OCI-LY3 (cell line): ENCODE measurements around the gene GJB5.

Experiments used
- H2AFZ ChIP-seq: fragments of 200-600, 300-600 bp; shearing (Covaris generic); 2 replicates; pipeline ENCODE4 v1.6.0; 2014; ENCODE audit warnings: antibody characterized with exemption, low read depth, low read length
- H3K27ac ChIP-seq: fragments of 200-600, 300-600 bp; sonication (generic); 2 replicates; pipeline ENCODE4 v1.5.1; 2014; ENCODE audit warnings: mild to moderate bottlenecking, low read length, moderate library complexity, mixed read lengths
- H3K27me3 ChIP-seq: fragments of 200-600, 300-600 bp; sonication (generic); 2 replicates; pipeline ENCODE4 v1.6.1; 2014; ENCODE audit warnings: low read depth, low read length, mixed read lengths
- H3K36me3 ChIP-seq: fragments of 200-600, 300-600 bp; sonication (generic); replicated peaks from 2 replicates; pipeline ENCODE3; 2014; ENCODE audit warnings: low read depth, low read length, mixed read lengths
- H3K4me1 ChIP-seq: fragments of 300-600, 200-600 bp; sonication (generic); 2 replicates; pipeline ENCODE4 v1.6.1; 2014; ENCODE audit warnings: low read length, mixed read lengths
- H3K4me2 ChIP-seq: fragments of 200-600, 300-600 bp; sonication (generic); 2 replicates; pipeline ENCODE4 v1.6.1; 2014; ENCODE audit warnings: low read length, mixed read lengths
- H3K4me3 ChIP-seq: fragments of 300-600, 200-600 bp; sonication (generic); 2 replicates; pipeline ENCODE4 v1.5.1; 2014; ENCODE audit warnings: antibody characterized with exemption, mild to moderate bottlenecking, low read length, moderate library complexity
- H3K79me2 ChIP-seq: fragments of 300-600, 200-600 bp; shearing (Covaris generic); 2 replicates; pipeline ENCODE4 v1.6.1; 2014; ENCODE audit warnings: mild to moderate bottlenecking, low read length, mixed read lengths
- H3K9ac ChIP-seq: fragments of 300-600, 200-600 bp; shearing (Covaris generic); 2 replicates; pipeline ENCODE4 v1.6.0; 2014; ENCODE audit warnings: mild to moderate bottlenecking, low read length, moderate library complexity
- H3K9me3 ChIP-seq: fragments of 200-600, 300-600 bp; shearing (Covaris generic); 2 replicates; pipeline ENCODE4 v1.6.1; 2014; ENCODE audit warnings: low read length, mixed read lengths; ENCODE audit not compliant: insufficient read depth
- H4K20me1 ChIP-seq: fragments of 200-600, 300-600 bp; sonication (generic); 2 replicates; pipeline ENCODE4 v1.6.1; 2016; ENCODE audit warnings: low read length, mixed read lengths; ENCODE audit not compliant: insufficient read depth
- EZH2phosphoT487 ChIP-seq: fragments of 200-600 bp; shearing (Covaris generic); IDR thresholded peaks from 2 replicates; pipeline ENCODE4 v1.6.1; 2018; ENCODE audit warnings: antibody characterized with exemption, mixed run types, low read depth
- TF ChIP-seq, protein P1 (sequence below): fragments of 200-600, 300-600 bp; sonication (generic); IDR thresholded peaks from 2 replicates; pipeline ENCODE4 v1.5.1; 2014; ENCODE audit warnings: antibody characterized with exemption, low read length, low read depth

GJB5 gene

DNA sequence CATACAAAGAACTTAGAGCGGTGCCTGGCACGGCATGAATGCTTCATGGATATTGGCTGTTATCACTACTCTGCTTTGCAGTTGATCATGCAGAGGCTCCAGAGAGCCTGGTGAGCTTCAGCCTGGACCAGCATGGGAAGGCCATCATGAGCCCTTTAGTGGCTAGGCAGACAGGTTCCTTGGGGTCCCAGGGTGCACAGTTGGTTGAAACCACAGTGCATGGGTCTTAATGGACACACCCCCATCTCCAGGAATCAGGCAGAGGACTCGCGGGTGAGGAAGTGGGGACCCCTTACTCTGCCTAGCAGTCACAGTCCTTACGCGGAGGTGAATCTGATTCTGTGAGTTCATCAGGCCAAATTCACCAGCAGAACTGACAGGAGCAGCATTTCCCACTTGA lies 1.1 kb downstream of the GJB5 start:
- no peak overlapping the region for H3K27ac ChIP-seq

DNA sequence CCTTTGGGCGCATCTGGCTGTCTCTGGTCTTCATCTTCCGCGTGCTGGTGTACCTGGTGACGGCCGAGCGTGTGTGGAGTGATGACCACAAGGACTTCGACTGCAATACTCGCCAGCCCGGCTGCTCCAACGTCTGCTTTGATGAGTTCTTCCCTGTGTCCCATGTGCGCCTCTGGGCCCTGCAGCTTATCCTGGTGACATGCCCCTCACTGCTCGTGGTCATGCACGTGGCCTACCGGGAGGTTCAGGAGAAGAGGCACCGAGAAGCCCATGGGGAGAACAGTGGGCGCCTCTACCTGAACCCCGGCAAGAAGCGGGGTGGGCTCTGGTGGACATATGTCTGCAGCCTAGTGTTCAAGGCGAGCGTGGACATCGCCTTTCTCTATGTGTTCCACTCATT lies 2.5 kb downstream of the GJB5 start:
- Histone ChIP-seq H3K27ac (no peak overlapping the region), H3K9me3 (no peaks in the 10 kb centered on the region), H3K79me2 (no peaks in the 10 kb centered on the region), H3K36me3 (no peaks in the 10 kb centered on the region), H3K9ac (no peak overlapping the region), H3K27me3 (no peaks in the 10 kb centered on the region), H3K4me3 (no peak overlapping the region), H3K4me2 (no peak overlapping the region), H3K4me1 (no peaks in the 10 kb centered on the region), H4K20me1 (no peaks in the 10 kb centered on the region), H2AFZ (no peak overlapping the region)
- no peak for TF ChIP-seq EZH2phosphoT487
- TF ChIP-seq, protein P1, sequence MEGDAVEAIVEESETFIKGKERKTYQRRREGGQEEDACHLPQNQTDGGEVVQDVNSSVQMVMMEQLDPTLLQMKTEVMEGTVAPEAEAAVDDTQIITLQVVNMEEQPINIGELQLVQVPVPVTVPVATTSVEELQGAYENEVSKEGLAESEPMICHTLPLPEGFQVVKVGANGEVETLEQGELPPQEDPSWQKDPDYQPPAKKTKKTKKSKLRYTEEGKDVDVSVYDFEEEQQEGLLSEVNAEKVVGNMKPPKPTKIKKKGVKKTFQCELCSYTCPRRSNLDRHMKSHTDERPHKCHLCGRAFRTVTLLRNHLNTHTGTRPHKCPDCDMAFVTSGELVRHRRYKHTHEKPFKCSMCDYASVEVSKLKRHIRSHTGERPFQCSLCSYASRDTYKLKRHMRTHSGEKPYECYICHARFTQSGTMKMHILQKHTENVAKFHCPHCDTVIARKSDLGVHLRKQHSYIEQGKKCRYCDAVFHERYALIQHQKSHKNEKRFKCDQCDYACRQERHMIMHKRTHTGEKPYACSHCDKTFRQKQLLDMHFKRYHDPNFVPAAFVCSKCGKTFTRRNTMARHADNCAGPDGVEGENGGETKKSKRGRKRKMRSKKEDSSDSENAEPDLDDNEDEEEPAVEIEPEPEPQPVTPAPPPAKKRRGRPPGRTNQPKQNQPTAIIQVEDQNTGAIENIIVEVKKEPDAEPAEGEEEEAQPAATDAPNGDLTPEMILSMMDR = no peak

More for the DNA sequence above, 1.1 kb downstream of the GJB5 start:
- no peaks in the 10 kb centered on the region for H3K27me3 ChIP-seq
- no peaks in the 10 kb centered on the region for H3K4me1 ChIP-seq
- no peak overlapping the region for H2AFZ ChIP-seq
- H3K36me3 ChIP-seq = no peaks in the 10 kb centered on the region
- no peak overlapping the region for H3K9ac ChIP-seq
- TF ChIP-seq EZH2phosphoT487 = no peak
- TF ChIP-seq, protein P1 = no peak
- H3K4me3 ChIP-seq = no peak overlapping the region
- H3K4me2 ChIP-seq = no peak overlapping the region
- no peaks in the 10 kb centered on the region for H3K9me3 ChIP-seq
- H4K20me1 ChIP-seq = no peaks in the 10 kb centered on the region
- no peaks in the 10 kb centered on the region for H3K79me2 ChIP-seq

DNA sequence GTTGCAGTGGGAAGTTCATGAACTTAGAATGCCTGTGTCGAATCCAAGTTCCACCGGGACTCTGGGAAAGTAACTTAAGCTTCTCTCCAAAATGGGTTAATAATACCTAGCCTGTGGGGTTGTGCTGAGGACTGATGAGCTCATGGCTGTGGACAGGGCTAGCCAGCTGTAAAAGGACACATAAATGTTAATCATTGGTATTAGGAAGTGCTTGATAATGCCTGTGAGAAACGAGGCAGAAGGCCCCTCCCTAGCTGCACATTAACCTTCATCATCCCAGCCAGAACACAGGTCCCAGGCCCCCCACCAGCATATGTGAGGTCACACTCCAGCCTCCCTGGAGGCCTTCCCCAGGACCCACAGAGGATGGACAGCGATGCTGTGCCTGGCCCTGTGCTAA lies 3.9 kb downstream of the GJB5 start:
- no peak overlapping the region for H3K9ac ChIP-seq
- no peaks in the 10 kb centered on the region for H3K27me3 ChIP-seq
- no peaks in the 10 kb centered on the region for H4K20me1 ChIP-seq
- H3K36me3 ChIP-seq = no peaks in the 10 kb centered on the region
- no peak for TF ChIP-seq EZH2phosphoT487
- TF ChIP-seq, protein P1 = no peak
- H3K4me1 ChIP-seq = no peaks in the 10 kb centered on the region
- H3K4me3 ChIP-seq = no peak overlapping the region
- H3K79me2 ChIP-seq = no peaks in the 10 kb centered on the region
- no peak overlapping the region for H3K4me2 ChIP-seq
- H2AFZ ChIP-seq = no peak overlapping the region
- H3K9me3 ChIP-seq = no peaks in the 10 kb centered on the region
- H3K27ac ChIP-seq = no peak overlapping the region

DNA sequence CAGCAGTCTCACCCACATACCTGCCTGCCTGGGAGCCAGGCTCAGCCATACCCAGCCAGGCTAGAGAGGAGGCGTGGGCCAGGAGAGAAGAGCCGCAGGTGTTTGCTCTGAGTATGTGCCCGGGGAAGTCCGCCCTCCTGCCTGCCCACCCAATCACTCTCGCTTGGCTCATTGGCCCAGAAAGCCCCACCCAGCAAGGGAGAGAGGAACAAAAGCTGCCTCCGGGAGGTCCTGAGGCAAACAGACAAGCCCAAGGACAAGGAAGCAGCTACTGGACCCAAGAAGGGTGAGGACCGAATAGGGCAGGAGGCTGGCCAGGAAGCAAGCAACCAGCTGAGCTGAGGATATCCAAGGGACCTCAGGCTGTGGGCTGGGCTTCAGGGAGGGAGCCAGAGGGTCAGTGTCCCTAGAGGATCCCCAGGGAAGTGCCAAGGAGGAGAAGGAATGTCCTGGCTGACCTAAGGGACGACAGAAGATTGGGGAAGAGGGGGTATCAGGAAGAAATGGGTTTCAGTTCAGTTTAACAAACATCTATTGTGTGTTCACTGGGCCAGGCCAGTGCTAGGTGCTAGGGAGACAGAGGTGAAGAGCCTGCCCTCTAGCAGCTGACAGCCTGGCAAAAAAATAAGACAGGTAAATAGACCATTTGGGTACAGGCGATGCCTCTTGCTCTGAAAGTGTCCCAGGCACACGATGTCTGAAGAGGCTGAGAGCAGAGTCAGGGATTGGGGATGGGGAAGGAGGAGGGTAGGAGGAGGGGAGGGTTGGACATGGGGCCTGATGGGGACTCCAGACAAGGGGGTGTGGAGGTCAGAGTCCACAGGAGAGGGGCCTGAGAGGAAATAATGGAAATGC lies 4.9 kb downstream of the GJB5 start, which contains the start of gene GJB4:
Gene GJB4 (plus strand): TSS at position 238 of the 855 bp plus-strand sequence. CDS start 1,515 bp downstream, outside the sequence.
- H3K4me3 ChIP-seq = no peak within 1 kb of the TSS
- no peak within 1 kb of the TSS for H3K27ac ChIP-seq
- no peaks in the 10 kb centered on the region for H3K27me3 ChIP-seq
- H3K4me1 ChIP-seq = no peaks in the 10 kb centered on the region
- TF ChIP-seq, protein P1 = no peak
- no peak for TF ChIP-seq EZH2phosphoT487
- H3K9ac ChIP-seq = no peak within 1 kb of the TSS
- H3K4me2 ChIP-seq = no peak within 1 kb of the TSS
- H3K79me2 ChIP-seq = no peaks in the 10 kb centered on the region
- H2AFZ ChIP-seq = no peak within 1 kb of the TSS
- H3K36me3 ChIP-seq = no peaks in the 10 kb centered on the region
- no peaks in the 10 kb centered on the region for H4K20me1 ChIP-seq
- no peaks in the 10 kb centered on the region for H3K9me3 ChIP-seq
